Measurements from ENCODE around the gene TEAD2.
"Not testable (repeated sequence)": the region's sequence is repeated elsewhere in the genome, so short reads cannot be mapped to it uniquely, and the experiment has no call there.

The TEAD2 gene

DNA sequence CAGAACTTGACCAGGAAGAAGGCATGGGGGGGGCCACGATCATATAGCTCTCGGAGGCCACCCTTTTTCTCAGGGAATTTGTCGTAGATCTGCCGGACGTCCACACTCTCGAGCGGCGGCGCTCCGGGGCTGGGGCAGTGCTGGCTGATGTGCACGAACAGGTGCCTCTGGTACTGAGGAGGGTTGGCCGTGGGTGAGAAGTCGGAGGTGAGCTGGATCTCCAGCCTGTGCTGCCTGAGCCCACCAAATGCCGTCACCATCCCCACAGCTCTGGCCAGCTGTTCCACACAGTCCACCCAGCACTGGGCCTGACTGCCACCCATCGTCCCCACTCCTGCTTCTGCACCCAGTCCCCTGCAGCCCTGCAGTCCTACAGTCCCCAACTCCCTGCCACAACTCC, 15.0 kb downstream of the TEAD2 start:
- no peak for DNase-seq (ENCODE audit: low spot score)

GRCh38 chr19:49344505-49345423, 17.5 kb downstream of the TEAD2 start:
- no peak for DNase-seq (ENCODE audit: low spot score)

GRCh38 chr19:49343123-49343522, 19.1 kb downstream of the TEAD2 start:
- no peak for DNase-seq (ENCODE audit: low spot score)

GRCh38 chr19:49342291-49342721, 19.9 kb downstream of the TEAD2 start:
- no peak for DNase-seq (ENCODE audit: low spot score)

- DNase-seq (ENCODE audit: low spot score) = no peak
Observed at GRCh38 chr19:49340865-49341718, 21.1 kb downstream of the TEAD2 start.

GRCh38 chr19:49340069-49340864, 21.9 kb downstream of the TEAD2 start:
- peak; percentile 67 for DNase-seq (ENCODE audit: low spot score)

- peak; percentile 95 for DNase-seq (ENCODE audit: low spot score)
Observed at GRCh38 chr19:49339301-49340068, 22.7 kb downstream of the TEAD2 start.

- DNase-seq (ENCODE audit: low spot score) = peak; percentile 61
Observed at GRCh38 chr19:49338691-49339300, 23.4 kb downstream of the TEAD2 start.

DNA sequence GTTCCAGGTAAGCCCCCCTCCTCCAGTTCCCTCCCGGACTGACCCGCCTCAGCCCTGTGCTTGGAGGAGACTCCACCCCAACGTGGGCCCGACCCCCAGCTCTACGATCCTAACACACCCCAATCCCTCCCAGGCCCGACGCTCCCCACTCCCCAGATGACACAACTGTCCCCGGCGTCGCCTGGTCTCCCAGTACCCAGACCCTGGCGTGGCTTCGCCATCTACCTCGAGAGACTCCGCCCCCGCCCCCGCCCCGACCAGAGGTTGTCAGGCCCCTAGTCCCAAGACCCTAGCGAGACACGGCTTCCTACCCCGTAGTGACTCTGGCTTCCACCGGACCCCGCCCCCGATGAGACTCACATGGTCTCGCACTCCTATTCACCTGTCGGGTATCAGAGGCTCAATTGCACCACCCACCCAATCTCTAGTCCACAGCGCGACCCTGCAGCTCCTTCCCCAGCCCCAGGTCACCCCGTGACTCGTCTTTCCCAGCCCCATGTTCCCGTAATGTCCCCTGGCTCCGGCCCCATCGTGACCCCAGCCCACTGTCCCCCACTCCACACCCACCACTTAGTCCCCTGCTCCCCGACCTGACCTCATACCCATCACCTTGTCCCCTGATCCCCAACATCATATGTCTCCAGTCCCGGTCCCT, 24.1 kb downstream of the TEAD2 start:
- no peak for DNase-seq (ENCODE audit: low spot score)

DNA sequence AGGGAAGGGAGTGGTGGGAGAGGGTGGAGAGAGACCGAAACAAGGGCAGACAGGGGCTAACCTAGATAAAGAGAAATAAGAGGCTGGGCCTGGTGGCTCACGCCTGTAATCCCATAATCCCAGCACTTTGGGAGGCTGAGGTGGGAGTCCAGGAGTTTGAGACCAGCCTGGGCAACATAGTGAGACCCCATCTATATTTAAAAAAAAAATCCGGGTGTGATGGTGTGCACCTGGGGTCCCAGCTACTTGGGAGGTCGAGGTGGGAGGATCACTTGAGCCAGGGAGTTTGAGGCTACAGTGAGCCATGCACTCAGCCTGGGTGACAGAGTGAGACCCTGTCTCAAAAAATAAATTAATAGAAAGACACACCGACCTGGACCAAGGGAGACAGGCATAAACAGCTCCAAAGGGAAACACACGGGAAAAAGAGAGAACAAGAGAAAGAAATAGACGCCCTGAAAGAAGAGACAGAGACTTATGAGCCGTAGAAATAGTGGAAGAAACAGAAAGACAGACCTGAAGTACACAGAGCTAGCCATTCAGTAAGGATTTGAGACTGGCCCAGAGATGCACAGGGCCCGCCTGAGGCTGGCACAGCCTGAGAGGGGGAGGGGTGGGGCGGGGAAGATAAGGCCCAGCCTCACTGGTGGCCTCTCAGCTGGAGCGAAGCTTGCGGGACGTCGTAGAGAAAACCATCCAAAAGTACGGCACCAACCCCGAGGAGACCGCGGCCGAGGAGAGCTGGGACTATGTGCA, 24.8 kb downstream of the TEAD2 start:
- DNase-seq (ENCODE audit: low spot score) = no peak

GRCh38 chr19:49336482-49337266, 25.5 kb downstream of the TEAD2 start:
- no peak for DNase-seq (ENCODE audit: low spot score)

- DNase-seq (ENCODE audit: low spot score) = no peak
Observed at GRCh38 chr19:49335784-49336481, 26.3 kb downstream of the TEAD2 start.

DNA sequence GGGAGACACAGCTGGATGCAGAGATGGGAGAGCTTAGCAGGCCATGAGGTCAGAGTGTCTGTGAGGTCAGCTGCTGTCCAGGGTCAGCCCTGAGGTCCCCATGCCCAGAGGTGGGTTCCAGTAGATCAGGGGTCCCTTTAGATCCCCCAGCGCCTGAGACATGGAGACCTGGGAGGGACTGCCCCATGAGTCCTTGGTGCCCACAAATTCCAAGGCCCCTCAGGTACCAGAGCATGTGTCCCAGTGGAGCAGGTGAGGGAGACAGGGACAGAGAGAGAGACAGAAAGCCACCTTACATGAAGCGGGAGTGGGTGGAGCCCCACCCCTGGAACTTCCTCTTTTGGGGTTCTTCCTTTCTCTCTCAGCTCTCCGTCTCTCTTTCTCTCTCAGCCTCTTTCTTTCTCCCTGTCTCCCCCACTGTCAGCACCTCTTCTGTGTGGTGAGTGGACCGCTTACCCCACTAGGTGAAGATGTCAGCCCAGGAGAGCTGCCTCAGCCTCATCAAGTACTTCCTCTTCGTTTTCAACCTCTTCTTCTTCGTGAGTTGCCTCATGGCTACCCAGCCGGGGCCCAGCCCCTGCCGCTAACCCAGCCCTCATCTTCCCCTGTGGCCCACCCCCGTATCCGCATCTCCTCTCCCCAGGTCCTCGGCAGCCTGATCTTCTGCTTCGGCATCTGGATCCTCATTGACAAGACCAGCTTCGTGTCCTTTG, 27.0 kb downstream of the TEAD2 start, which contains the start of gene CD37:
TSS of gene CD37 (plus strand) at position 336 of the 713 bp plus-strand sequence. CDS start at position 471, 135 bp downstream.
- DNase-seq (ENCODE audit: low spot score) = no peak

GRCh38 chr19:49333811-49334288, 28.4 kb downstream of the TEAD2 start:
- no peak for DNase-seq (ENCODE audit: low spot score)

DNA sequence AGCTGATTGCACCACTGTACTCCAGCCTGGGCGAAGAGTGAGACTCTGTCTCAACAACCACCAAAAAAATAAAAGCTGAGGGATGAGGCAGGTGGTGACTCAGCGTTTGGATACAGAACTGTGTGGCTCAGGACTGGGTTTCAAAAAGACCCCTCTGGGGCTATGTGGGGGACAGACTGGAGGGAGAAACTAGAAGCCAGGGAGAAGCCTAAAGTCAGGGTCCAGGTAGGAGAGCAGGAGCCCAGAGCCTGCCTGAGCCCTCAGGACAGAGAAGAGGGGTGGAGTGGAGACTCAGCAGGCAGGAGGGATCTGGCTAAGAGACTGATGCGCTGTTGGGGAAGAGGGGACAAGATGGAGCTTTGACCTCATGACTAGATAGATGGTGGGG, 28.8 kb downstream of the TEAD2 start:
- DNase-seq (ENCODE audit: low spot score) = no peak

DNA sequence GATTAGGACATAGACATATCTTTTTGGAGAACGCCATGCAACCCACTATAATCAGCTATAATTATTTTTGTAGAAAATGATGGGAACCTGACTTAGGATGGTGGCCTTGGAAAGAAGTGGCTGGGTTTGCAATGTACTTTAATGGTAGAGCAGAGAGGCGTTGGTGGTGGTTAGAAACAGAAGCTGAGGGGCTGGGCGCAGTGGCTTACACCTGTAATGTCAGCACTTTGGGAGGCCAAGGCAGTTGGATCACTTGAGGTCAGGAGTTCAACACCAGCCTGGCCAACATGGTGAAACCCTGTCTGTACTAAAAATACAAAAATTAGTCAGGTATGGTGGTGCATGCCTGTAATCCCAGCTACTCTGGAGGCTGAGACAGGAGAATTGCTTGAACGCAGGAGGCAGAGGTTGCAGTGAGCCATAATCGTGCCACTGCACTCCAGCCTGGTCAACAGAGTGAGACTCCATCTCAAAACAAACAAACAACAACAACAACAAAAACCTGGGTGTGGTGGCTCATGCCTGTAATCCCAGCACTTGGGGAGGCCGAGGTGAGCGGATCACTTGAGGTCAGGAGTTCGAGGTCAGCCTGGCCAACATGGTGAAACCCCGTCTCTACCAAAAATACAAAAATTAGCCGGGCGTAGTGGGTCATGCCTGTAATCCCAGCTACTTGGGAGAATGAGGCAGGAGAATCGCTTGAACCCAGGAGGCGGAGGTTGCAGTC, 29.4 kb downstream of the TEAD2 start:
- not testable (repeated sequence) for DNase-seq (ENCODE audit: low spot score)

All from AG08396 (cell line).